Activated CD8-positive, alpha-beta memory T cell treated with anti-CD3 and anti-CD28 coated beads, Interleukin-2, amount 10 ng/mL, durations not matched to agents 7 days and 5 days (primary cell): ENCODE results near the gene NEK6. TPM values are rescaled to one million over a fixed set of nuclear protein-coding genes. Genes with fewer than 3 reads are reported as not detected.

ENCODE experiments used
- ATAC-seq: fragments of 150-1000 bp; cut with Tn5 transposase; one replicate; pipeline ENCODE4 v1.10.0; 2021; ENCODE audit warnings: moderate library complexity
- CTCF ChIA-PET: fragments of 350-600 bp; sonication (Branson Sonifier 250); formaldehyde crosslinking; loops from one replicate; lab custom pipeline; 2021; ENCODE audit warnings: antibody characterized with exemption; lab: Charles Lee
- DNase-seq: peaks from one replicate; pipeline ENCODE4 v3.0.0-alpha.2; 2020
- H3K27ac Mint-ChIP-seq: one replicate; pipeline ENCODE4 v1.8.0; 2021; ENCODE audit warnings: mild to moderate bottlenecking, mixed read lengths
- H3K27me3 Mint-ChIP-seq: one replicate; pipeline ENCODE4 v1.8.0; 2021; ENCODE audit warnings: mixed read lengths
- H3K36me3 Mint-ChIP-seq: one replicate; pipeline ENCODE4 v1.8.0; 2021; ENCODE audit warnings: mild to moderate bottlenecking, mixed read lengths
- H3K4me1 Mint-ChIP-seq: one replicate; pipeline ENCODE4 v1.8.0; 2021; ENCODE audit warnings: mixed read lengths
- H3K4me3 Mint-ChIP-seq: one replicate; pipeline ENCODE4 v1.8.0; 2021; ENCODE audit warnings: mild to moderate bottlenecking, moderate library complexity, mixed read lengths
- H3K9me3 Mint-ChIP-seq: one replicate; pipeline ENCODE4 v1.8.0; 2022; ENCODE audit warnings: low read depth, mixed read lengths
- total RNA-seq, 2 experiments: library from RNA; stranded (reverse); gene quantifications; one replicate each; pipeline ENCODE4 v1.2.3, GENCODE V29; 2021

NEK6 gene
- total RNA-seq, 2 experiments from 2014 or later = 6.3 to 10.9 TPM

DNA sequence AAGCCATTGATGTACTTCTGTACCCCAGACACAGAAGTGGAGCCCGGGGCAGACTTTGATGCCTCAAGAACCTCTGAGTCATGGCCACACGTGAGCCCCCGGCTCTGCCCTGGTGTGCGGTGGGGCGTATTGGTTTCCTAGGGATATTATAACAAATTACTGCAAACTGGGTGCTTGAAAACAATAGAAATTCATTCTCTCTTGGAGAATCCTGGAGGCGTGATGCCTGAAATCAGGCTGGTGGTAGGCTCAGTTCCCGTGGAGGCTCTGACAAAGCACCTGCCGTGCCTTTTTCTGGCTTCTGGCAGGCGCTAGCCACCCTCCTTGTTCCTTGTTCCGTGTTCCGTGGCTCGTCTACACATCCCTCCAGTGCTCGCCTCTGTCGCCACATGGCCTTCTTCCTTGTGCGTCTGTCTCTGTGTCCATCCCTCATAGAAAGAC lies 24.2 kb downstream of the NEK6 start:
- Mint-ChIP-seq H3K27me3 (no peaks in the 10 kb centered on the region), H3K27ac (no peak overlapping the region), H3K4me1 (peaks cover 18% of the 10 kb centered on the region), H3K4me3 (no peak overlapping the region), H3K9me3 (no peaks in the 10 kb centered on the region), H3K36me3 (no peaks in the 10 kb centered on the region)
- CTCF ChIA-PET = no interaction called here
- DNase-seq (no peak), ATAC-seq (no peak)

DNA sequence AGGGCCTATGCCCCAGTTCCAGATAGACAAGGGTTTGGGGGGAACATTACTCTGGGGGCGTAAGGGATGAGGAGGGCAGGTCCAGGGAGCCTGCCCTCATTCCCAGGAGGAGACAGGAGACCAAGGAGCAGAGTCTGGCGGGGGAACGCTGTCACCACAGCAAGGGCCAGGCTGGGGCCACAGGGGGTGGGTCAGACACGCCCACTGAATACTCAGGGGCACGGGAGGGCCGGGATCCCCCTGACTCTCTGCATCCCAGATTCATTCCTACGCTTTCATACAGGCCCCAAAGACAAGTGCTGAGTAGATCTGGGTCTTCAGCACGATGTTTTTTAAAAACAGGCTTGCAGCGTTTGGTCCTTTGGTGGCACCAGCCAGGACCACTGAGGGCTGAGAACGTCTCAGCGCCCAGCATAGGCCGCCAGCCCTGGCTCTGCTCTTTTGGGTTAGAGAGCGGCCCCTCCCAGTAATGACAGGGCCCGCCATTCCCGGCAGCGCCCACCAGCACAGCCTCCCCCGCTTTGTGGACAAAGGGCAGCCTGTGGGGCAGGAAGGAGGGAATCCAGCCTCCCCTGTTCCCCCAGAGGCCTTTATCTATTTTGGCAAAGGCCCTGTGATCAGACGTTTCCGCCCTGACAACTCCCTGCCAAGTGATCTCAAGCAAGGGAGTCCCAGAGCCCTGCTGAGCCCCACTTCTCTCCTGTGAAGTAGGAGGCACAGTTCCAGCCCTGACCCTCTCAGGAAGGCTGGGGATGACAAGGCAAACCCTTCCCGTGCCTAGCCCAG lies 24.9 kb downstream of the NEK6 start:
- H3K27ac Mint-ChIP-seq = no peak overlapping the region
- peaks cover 25% of the 10 kb centered on the region for H3K4me1 Mint-ChIP-seq
- H3K4me3 Mint-ChIP-seq = no peak overlapping the region
- CTCF ChIA-PET = no interaction called here
- ATAC-seq = no peak
- no peaks in the 10 kb centered on the region for H3K27me3 Mint-ChIP-seq
- no peak for DNase-seq
- H3K36me3 Mint-ChIP-seq = no peaks in the 10 kb centered on the region
- H3K9me3 Mint-ChIP-seq = no peaks in the 10 kb centered on the region

DNA sequence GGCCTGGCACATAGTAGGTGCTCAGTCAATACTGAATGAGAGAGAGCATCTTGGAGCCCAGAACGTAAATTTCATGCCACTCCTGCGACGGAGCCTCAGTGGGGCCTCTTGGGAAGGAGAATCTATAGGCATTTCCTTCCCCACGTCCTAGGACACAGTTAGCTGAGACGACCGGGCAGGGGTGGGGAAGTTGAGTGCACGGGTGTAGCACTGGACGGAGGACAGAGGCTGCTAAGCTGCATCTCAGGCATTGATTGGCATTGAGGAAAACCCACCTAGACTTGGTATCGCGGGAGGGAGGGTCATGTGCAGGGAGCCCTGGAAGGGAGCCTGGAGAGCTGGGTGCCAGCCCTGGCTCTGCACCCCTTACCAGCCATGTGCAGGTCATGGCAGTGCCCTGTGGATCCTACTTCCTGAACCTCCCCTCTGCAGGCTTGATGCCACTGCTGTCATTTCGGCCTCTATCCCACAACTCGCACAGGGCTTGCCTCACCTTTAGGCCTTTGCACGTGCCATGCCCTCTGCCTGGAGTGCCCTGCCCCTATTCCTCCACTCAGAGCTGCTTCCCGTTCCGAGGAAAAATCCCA lies 25.6 kb downstream of the NEK6 start:
- no peaks in the 10 kb centered on the region for H3K27me3 Mint-ChIP-seq
- DNase-seq (no peak), ATAC-seq (no peak)
- no peaks in the 10 kb centered on the region for H3K36me3 Mint-ChIP-seq
- no peaks in the 10 kb centered on the region for H3K9me3 Mint-ChIP-seq
- CTCF ChIA-PET = no interaction called here
- no peak overlapping the region for H3K4me3 Mint-ChIP-seq
- no peak overlapping the region for H3K27ac Mint-ChIP-seq
- peaks cover 28% of the 10 kb centered on the region for H3K4me1 Mint-ChIP-seq

DNA sequence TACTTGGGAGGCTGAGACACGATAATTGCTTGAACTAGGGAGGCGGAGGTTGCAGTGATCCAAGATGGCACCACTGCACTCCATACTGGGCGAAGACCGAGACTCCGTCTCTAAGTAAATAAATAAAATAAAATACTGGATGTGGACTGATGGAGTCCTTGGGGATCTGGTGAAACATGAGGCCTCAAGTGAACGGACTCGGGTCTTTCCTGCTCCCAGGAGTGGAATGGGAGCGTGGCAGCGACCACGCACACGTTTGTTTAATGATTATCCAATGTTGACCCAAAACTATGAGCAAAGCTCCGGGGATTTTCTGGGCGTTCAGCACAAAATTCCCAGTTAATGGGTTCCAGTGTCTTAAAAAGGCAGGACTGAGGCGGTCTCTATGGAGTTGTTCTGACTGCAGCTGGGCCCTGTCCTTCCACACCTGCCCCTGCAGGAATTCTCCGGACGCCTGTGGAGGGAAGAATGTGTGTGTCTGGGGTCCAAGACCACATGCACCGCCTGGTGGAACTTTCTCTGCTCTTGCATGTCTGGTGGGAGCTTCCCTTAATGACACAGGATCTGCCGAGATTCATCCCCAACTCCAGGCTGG lies 26.6 kb downstream of the NEK6 start:
- ATAC-seq (no peak), DNase-seq (no peak)
- no peaks in the 10 kb centered on the region for H3K36me3 Mint-ChIP-seq
- H3K4me3 Mint-ChIP-seq = no peak overlapping the region
- H3K4me1 Mint-ChIP-seq = peaks cover 31% of the 10 kb centered on the region
- no peak overlapping the region for H3K27ac Mint-ChIP-seq
- CTCF ChIA-PET = no interaction called here
- H3K9me3 Mint-ChIP-seq = no peaks in the 10 kb centered on the region
- H3K27me3 Mint-ChIP-seq = no peaks in the 10 kb centered on the region

DNA sequence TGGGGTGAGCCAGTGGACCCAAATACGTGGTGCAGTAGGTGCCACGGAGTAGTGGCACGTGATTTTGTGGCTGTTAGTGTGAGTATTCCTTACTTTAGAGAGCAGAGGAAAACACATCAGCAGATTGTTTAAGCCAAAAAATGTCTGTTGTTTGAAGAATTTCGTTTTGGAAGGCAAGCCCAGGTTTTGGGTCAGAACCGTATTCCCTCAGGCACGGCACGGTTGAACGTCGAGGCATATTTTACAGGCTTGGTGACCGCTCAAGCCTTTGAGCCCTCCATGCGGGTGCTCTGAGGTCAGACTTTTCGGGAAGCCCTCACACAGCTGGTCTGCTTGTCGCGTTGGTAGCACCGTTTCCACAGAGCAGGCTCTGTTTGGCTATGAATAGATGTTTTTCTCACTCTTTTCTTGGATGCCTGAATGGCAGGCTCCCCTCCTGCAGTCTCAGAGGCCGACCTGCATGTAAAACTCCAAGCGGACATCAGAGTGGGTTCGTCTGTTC lies 27.2 kb downstream of the NEK6 start:
- no peak overlapping the region for H3K27ac Mint-ChIP-seq
- no peaks in the 10 kb centered on the region for H3K36me3 Mint-ChIP-seq
- ATAC-seq (no peak), DNase-seq (no peak)
- CTCF ChIA-PET = no interaction called here
- no peaks in the 10 kb centered on the region for H3K9me3 Mint-ChIP-seq
- no peaks in the 10 kb centered on the region for H3K27me3 Mint-ChIP-seq
- H3K4me3 Mint-ChIP-seq = no peak overlapping the region
- peaks cover 31% of the 10 kb centered on the region for H3K4me1 Mint-ChIP-seq

DNA sequence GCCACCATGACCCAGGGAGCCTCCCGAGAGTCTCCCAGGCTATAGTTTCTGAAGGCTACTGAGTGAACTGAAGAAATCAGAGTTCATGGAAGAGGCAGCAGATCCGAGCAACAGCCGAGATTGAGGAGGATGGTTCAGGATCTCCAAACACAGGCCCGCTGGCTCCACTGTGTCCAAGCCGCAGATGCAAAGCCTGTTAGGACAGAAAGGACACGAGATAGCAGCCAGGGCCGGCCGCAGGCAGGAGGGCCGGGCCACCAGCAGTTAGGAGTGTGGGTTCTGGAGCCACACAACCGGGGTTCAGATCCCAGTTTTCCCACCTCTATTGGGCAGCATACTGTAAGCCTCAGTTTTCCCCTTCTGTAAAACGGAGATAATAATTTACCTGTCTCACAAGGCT lies 27.7 kb downstream of the NEK6 start:
- DNase-seq = no peak
- no peak overlapping the region for H3K27ac Mint-ChIP-seq
- no peaks in the 10 kb centered on the region for H3K9me3 Mint-ChIP-seq
- H3K36me3 Mint-ChIP-seq = no peaks in the 10 kb centered on the region
- ATAC-seq = no peak
- no peak overlapping the region for H3K4me3 Mint-ChIP-seq
- peaks cover 31% of the 10 kb centered on the region for H3K4me1 Mint-ChIP-seq
- H3K27me3 Mint-ChIP-seq = no peaks in the 10 kb centered on the region
- CTCF ChIA-PET = interaction anchor here (1.6 kb wide), 1 partner anchor 159 kb away, joined by 12 read pairs; no protein-coding TSS in a partner anchor

DNA sequence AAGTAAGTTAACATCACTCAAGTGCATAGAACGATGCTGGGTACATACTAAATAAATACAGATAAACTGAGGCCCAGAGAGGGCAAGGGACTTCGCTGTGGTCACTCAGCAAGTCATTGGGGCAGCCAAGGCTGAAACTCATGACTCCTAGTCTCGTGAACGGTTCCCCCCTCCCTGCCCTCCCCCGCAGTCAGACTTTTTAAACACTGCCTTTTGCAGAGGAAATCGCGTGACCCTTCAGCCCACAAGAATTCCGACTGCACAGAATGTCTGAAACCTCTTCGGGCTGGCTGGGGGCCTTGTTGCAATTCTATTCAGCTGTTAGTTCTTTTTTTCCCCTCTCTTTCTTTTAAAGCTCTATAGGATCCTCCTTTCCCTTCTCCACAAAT lies 28.1 kb downstream of the NEK6 start:
- CTCF ChIA-PET = interaction anchor here (1.6 kb wide), 1 partner anchor 159 kb away, joined by 12 read pairs; no protein-coding TSS in a partner anchor
- Mint-ChIP-seq H3K36me3 (no peaks in the 10 kb centered on the region), H3K27me3 (no peaks in the 10 kb centered on the region), H3K4me3 (peak overlapping the region; percentile 44), H3K4me1 (peaks cover 33% of the 10 kb centered on the region), H3K27ac (peak overlapping the region; percentile 95), H3K9me3 (no peaks in the 10 kb centered on the region)
- ATAC-seq (peak; percentile 52), DNase-seq (peak; percentile 81)

DNA sequence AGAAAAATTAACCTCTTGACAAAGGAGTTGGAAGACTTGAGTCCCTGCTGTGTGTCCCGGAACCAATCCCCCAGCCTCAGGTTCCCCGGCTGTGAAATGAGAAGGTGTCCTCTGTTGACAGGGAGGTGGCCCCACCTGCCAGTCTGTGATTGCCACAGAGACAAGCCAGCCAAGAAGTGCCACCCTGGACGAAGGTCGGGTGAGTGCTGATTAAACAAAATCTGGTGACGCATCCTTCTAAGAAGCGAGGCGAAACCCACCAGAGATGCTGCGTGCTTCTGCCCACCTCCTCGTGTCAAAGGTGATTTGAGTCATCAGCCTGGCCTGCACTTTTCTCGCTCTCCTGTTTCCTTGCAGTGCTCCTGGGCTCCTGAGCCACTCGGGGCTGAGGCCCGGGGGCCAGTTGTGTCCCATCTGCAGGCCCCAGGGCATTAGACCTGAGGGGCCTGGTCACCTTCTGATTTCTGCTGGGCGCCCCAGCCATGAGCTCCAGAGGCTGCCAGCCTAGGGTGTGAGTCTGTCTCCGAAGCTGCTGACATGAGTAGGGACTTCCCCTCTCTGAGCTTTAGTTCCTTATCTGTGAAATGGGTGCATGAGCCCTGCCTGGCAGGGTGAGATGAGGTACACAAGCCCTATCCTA lies 28.7 kb downstream of the NEK6 start:
- CTCF ChIA-PET = interaction anchor here (1.6 kb wide), 1 partner anchor 160 kb away, joined by 12 read pairs; no protein-coding TSS in a partner anchor
- peak; percentile 86 for DNase-seq
- Mint-ChIP-seq H3K36me3 (no peaks in the 10 kb centered on the region), H3K4me3 (peak overlapping the region; percentile 44), H3K9me3 (no peaks in the 10 kb centered on the region), H3K27me3 (no peaks in the 10 kb centered on the region), H3K4me1 (peaks cover 38% of the 10 kb centered on the region), H3K27ac (peak overlapping the region; percentile 95)
- peak; percentile 88 for ATAC-seq

DNA sequence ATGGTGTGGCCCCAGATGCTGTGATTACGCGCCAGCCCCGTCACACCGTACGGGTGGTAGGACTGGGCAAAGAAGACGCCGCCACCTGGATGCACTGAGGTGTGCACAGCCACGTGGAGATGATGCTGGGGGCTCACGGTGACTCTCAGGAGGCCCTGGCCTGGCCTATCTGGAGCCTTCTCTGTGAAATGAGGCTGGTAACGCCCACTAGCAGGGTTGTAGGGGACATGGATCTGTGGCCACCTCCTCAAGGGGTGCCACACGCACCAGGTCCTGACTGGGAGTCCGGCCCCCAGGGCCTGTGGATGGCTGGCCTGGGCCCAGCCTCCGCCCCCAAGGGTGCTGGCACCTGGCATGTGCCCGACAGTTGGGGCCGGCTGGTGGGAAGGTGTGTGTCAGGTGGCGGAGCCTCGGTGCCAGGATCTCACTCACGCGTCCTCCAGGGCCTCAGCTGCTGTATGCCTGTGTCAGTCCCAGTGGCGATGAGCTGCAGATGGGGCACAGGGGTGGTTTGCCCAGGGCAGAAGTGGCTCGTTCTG lies 32.4 kb downstream of the NEK6 start:
- CTCF ChIA-PET = interaction anchor here (1.3 kb wide), 1 partner anchor 163 kb away, joined by 3 read pairs; no protein-coding TSS in a partner anchor
- no peak overlapping the region for H3K27ac Mint-ChIP-seq
- no peak for DNase-seq
- no peaks in the 10 kb centered on the region for H3K36me3 Mint-ChIP-seq
- H3K27me3 Mint-ChIP-seq = no peaks in the 10 kb centered on the region
- ATAC-seq = no peak
- no peak overlapping the region for H3K4me3 Mint-ChIP-seq
- H3K9me3 Mint-ChIP-seq = no peaks in the 10 kb centered on the region
- peaks cover 59% of the 10 kb centered on the region for H3K4me1 Mint-ChIP-seq

DNA sequence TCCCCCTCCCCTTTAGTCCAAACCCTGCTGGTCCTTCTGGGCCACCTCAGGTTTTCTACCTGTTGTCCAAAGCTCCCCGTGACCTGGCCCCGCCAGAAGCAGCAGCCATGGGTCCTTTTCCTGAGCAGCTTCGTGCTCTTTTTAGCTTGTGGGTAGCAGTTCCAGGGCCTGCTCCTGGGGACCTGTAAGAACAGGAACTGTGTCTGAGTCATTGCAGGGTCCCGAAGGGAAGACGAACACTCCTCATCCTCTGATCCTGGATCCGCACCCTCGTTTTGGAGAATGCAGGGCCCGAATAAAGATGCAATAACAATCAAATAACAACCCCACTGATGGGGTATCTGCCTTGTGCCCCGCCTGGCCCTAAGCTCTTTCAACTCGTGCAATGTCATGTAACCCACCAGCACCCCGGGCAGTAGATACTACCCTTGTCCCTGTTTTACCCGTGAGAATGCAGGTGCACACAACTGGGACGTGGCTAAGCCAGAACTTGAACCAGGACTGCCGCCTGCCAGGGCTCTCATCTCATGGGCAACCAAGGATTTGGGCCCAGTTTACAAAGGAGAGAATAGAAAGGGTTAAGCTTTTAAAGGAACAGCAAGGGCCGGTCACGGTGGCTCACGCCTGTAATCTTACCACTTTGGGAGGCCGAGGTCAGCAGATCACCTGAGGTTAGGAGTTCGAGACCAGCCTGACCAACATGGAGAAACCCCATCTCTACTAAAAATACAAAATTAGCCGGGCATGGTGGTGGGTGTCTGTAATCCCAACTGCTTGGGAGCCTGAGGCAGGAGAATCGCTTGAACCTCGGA lies 33.2 kb downstream of the NEK6 start:
- Mint-ChIP-seq H3K27ac (no peak overlapping the region), H3K36me3 (no peaks in the 10 kb centered on the region), H3K4me3 (no peak overlapping the region), H3K27me3 (no peaks in the 10 kb centered on the region), H3K9me3 (no peaks in the 10 kb centered on the region), H3K4me1 (peaks cover 56% of the 10 kb centered on the region)
- ATAC-seq (no peak), DNase-seq (no peak)
- CTCF ChIA-PET = interaction anchor here (1.1 to 1.3 kb wide), 2 partner anchors 29 to 164 kb away, joined by 3 read pairs; no protein-coding TSS in a partner anchor

DNA sequence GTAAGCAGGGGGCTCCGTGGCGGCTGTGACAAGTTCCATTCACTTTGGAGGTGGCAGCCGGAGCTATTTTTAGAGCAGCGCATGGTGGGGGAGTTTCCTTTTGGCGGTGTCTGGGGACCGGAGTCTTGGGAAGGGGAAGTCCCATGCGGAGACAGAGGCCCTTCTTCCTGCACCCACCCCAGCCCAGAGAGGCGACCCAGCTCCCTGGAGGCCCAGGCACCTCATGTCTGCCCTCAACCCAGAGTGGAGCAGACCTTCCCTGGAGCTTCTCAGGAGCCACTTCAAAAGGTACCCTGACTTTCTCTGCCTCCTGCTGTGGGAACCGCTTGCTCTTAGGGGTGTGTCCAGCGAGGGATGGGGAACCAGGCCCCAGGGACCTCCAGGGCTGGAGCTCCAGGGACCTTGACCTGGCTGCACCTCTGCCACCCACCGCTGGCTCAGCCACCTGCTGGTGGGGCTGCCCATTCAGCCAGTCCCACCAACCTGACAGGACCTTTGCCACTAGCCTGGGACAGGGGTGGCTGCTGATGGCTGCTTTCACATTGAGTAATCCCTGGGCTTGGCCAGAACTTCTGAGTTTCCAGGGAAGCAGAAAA lies 34.1 kb downstream of the NEK6 start:
- H3K4me3 Mint-ChIP-seq = no peak overlapping the region
- CTCF ChIA-PET = interaction anchor here (1.1 to 1.5 kb wide), 2 partner anchors 28 to 165 kb away, joined by 3 to 6 read pairs; no protein-coding TSS in a partner anchor
- H3K27me3 Mint-ChIP-seq = no peaks in the 10 kb centered on the region
- H3K36me3 Mint-ChIP-seq = no peaks in the 10 kb centered on the region
- no peaks in the 10 kb centered on the region for H3K9me3 Mint-ChIP-seq
- DNase-seq = peak; percentile 67
- peak overlapping the region; percentile 15 for H3K27ac Mint-ChIP-seq
- peak; percentile 62 for ATAC-seq
- H3K4me1 Mint-ChIP-seq = peaks cover 46% of the 10 kb centered on the region
